ENCODE data around the gene NPHP4. TPM values are rescaled to one million over a fixed set of nuclear protein-coding genes. Genes with fewer than 3 reads are reported as not detected.
"Not testable (repeated sequence)": the region's sequence is repeated elsewhere in the genome, so short reads cannot be mapped to it uniquely, and the experiment has no call there.

The NPHP4 gene
- total RNA-seq, 1 experiment from 2014 or later = 5.3 TPM

DNA sequence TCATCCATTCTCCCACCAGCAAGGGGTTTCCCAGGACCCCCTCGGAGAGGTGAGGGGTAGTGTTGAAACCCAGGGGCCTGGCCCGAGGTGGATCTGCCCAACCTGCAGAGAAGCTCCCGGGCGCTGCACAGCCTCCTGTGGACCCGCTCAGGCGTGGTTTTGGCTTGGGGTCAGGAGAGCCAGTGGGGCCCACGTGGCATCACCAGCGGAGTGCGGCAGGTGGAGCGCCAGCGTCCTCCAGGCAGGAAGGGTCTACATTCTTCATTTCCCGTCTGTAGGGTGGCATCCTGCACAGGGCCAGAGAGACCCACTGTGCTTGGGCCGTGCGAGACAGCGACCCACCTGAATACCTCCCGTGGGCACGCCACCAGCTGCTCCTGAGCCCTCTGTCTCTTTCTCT is 135.2 kb downstream of the NPHP4 start:
- DNase-seq (ENCODE audit: low read depth) = no peak

DNA sequence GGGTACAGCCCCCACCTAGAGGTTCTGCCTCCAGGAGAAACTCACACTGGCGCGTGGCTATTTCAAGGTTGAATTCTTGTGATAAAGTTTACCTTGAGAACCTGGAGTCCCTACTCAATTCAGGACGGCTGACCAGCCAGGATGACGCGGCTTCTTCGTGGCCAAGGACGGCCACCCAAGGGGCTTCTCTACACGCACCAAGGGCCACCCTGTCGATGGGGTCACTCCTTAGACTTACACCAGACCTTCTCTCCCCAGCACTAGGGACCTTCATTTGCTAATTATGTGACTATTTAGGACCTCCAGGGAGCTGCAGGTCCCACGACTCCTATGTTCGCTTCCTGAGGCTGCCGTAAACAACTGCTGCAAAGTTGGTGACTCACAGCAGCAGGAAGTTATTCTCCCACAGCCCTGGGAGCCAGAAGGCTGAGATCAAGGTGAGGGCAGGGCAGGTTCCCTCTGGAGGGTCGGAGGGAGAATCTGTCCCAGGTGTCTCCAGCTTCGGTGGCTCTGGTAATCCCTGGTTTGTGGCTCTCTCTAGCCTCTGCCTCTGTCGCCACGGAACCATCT is 135.9 kb downstream of the NPHP4 start:
- DNase-seq (ENCODE audit: low read depth) = peak; percentile 35

DNA sequence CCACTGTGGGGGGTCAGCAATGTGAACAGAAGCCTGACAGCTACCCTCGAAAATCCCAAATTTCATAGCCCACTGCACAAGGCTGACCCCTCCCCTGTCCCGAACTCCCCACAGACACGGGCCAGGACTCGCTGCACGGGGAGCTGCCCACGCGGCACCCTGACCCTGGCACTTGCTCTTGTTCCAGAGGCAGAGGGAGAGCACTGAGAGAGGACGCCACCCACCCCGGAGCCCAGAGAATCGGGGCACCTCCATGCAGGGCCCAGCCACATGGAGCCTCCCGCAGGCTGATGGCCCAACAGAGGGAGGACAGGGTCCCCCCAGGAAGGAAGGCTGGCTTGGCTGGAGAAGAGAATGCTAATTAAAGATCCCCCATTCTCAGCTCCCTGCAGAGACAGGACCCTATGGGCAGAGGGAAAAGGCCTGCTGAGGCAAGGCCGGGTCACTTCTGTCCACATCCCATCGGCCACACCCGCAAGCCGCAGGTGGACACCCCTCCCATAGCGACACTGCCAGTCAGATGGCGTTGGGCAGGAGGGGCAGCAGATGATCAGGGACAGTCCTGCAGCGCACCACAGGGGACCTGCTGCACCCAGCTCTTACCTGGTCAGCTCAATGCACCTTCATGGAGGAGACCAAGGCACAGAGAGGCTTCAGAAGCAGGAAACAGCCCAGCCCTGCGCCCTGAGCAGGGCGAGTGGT is 136.9 kb downstream of the NPHP4 start:
- DNase-seq (ENCODE audit: low read depth) = no peak

DNA sequence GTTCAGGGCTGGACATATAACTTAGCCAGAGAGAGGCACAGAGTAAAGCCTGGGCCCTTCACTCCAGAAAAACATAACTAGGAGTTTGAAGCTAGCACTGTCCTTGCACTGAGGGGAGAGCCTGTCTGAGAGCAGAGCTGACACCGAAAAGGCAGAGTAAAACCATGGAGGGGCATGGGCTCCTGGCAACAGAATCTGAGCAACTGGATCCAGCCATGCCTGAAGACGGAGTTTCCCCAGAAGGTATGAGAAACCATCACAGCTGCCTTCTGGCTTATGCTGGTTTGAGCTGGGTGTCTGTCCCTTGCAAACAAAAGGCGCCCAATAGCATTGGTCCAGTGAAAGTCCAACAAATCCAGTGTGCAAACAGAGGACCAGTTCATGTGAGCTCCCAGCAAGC is 137.5 kb downstream of the NPHP4 start:
- no peak for DNase-seq (ENCODE audit: low read depth)

DNA sequence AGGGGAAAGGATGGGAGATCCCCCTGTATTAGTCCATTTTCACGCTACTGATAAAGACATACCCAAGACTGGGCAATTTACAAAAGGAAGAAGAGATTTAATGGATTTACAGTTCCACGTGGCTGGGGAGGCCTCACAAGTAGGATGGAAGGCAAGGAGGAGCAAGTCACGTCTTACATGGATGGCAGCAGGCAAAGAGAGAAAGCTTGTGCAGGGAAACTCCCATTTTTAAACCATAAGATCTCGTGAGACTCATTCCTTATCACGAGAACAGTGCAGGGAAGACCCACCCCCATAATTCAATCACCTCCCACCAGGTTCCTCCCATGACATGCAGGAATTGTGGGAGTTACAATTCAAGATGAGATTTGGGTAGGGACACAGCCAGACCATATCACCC is 138.4 kb downstream of the NPHP4 start:
- not testable (repeated sequence) for DNase-seq (ENCODE audit: low read depth)

DNA sequence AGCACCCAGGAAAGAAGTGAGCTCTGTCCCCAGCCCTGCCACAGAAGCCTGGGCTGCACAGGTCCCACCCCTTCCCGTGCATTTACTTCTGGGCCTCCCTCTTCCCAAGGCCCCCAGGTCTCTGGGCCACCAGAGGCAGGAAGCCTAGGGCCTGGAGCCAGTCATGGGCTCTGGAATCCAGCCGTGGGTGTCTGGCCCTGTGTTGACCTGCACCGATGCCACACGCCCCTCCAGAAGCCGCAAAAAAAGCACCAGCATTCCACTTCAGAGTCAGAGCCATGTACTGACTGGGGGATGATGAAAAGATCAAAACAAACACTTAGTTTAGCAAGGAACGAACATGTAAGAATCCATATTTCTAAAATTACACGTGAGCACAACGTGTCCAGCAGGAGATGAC is 141.7 kb downstream of the NPHP4 start:
- peak; percentile 35 for DNase-seq (ENCODE audit: low read depth)

DNA sequence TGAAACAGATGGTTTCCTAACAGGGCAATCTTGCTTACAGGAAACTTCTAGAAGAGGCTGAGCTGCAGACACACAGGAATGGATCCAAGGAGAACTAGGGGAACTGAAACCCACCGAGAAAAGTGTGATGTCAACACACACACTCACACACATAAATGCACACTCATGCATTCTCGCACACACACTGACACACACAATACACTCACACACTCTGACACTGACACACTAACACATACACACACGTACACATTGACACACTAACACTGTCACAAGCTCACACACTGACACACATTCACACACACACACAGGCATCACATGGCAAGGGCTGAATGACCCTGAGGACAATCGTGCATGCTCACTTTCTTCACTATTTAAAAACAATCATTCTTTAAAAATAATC is 142.7 kb downstream of the NPHP4 start:
- DNase-seq (ENCODE audit: low read depth) = no peak

DNA sequence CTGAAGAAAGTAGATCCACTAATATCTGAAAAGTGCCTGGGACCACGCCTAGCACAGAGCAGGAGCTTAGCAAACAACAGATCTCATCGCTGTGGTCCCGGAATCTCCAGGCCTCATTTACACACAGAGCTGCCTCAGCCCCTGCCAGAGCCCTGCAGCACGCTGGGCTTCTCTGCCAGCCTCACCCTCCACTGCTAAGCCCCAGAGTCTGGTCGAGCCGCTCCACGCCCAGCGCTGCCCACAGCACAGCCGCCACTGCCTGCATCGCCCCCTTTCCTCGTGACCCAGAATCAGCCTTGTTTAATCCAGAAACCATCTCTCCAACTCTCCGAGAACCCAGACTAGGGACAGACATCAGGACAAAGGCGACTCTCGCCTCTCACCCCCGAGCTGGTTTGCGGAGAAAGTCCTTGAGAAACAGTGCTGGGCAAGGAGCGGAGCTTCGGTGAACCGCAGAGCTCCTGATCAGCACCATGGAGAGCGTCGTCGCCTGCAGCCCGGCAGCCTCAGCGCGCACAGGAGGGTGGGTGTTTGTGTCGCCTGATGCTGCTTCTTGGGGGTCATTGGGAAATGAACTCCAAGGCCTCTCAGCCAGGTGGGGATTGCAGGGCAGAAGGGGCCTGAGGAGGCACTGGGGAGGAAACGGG is 145.1 kb downstream of the NPHP4 start:
- DNase-seq (ENCODE audit: low read depth) = peak; percentile 34

DNA sequence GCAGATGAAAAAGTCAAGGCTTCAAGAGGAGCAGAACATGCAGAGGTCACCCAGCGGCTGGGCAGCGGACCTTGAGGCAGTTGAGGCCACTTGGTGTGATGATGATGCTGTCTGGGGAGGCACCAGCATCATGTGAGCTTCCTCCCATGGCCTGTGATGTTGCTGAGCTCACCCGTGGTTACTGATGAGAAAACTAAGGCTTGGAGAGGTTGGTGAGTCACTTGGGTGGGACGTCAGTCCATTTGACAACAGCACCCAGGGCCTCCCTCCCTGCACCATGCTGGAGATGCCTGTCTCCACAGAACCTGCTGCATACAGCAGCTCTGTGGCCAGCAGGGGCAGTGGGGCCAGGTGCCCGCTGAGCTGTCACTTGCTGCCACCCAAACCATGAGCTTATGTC is 146.8 kb downstream of the NPHP4 start:
- DNase-seq (ENCODE audit: low read depth) = no peak

DNA sequence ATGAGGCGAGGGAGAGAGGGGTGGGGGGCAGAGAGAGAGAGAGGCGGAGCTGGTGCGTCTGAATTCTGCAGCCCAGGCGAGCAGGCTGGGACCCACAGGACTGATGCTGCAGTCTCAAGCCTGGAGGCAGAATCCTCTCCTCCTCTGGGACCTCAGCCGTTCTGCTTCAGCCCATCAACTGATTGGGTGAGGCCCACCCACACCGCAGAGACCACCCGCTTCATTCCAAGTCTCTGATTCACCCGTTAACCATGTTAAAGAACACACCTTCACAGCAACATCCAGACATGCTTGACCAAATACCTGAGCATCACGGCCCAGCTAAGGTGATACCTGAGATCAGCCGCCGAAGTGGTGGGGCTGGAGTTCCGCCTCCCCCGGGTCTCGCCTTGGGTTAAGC is 147.8 kb downstream of the NPHP4 start:
- DNase-seq (ENCODE audit: low read depth) = no peak

DNA sequence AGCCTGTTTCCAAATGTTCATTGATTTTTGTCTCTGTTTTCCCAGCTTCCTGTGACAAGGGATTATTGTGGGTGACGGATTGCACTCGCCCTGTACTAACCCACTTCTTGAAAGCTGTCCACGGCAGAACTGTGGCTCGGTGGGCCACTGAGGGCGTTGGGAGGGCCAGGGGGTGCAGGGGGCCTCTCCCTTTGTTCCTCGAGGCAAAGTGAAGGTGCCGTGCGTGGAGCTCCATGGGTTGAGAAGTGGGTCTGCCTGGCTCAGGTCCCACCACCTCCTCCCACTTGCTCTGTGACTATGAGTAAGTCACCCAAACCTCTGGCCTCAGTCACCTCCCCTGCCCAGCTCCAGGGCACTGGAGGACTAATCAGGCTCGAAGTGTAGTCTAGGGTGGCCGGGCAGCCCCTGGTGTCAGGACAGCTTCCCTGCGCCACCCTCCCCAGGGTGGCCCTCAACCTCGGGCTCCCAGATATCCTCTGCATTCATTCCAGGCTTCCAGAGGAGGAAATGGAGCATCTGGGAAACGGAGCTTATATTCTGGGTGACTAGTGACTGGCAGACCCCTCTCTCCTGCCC is 148.6 kb downstream of the NPHP4 start:
- no peak for DNase-seq (ENCODE audit: low read depth)

DNA sequence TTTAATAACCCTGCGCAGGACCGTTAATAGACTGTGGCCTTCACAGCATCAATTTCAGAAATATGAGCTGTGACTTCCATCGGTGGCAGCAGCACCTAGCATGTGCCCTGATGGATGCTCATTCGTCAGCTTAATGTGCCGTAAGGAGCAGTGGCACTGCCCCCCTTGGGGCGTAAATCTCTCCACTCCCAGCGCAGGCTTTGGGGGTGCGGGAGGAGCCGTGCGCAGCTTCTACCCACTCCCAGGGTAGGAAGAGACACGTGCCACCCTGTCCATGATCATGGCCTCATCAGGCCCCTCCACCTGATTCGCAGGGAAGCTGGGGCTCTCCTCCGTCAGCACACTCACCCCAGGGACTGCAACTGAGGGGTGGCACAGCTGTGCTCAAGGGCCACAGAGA is 149.5 kb downstream of the NPHP4 start:
- DNase-seq (ENCODE audit: low read depth) = no peak

DNA sequence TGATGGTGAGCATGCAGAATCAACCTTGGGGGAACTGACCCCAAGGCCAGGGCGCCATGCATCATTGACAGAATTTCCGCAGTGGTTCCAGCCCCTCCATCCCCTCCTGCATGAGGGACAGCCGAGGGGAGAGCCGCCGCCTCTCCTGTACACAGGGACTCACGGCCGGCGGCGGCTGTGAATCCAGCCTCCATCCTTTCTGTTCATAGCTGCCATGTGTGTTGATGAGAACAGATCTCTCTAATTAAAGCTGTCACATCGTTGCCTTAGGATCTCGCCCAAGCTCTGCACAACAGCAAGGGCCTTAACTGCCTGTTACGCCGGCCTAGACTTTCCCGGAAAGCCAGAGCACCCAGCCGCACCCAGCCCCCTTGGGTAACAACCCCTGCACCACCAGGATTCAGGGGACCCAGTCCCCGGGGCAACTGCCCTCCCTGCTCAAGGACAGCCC is 151.6 kb downstream of the NPHP4 start:
- DNase-seq (ENCODE audit: low read depth) = no peak

DNA sequence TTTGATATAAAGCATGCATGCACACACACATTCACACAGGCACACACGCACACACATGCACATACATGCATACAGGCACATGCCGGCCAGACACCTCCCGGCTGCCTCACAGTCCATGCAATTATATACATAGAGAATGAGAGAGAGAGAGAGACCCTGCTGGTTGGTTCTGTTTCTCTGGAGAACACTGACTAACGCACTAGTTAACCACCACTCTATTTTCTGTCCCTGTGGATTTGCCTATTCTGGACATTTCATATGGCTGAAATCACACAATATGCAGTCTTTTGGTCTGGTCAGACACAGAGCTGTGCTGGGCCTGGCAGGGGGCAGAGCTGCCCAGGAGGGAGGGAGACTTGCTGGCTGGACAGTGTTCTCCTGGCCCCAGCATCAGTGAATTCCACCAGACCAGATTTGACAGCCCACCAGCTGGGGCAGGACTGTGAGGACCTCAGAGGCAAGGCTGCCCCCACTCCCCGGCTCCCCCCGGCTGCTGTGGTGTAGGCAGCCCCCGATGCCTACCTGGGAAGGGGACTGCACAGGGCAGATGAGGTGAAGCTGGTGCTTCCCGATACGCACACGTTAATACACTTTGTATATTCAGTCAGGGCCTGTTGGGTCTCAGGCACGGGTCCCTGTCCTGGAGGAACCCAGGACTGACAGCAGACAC is 152.2 kb downstream of the NPHP4 start:
- DNase-seq (ENCODE audit: low read depth) = no peak

DNA sequence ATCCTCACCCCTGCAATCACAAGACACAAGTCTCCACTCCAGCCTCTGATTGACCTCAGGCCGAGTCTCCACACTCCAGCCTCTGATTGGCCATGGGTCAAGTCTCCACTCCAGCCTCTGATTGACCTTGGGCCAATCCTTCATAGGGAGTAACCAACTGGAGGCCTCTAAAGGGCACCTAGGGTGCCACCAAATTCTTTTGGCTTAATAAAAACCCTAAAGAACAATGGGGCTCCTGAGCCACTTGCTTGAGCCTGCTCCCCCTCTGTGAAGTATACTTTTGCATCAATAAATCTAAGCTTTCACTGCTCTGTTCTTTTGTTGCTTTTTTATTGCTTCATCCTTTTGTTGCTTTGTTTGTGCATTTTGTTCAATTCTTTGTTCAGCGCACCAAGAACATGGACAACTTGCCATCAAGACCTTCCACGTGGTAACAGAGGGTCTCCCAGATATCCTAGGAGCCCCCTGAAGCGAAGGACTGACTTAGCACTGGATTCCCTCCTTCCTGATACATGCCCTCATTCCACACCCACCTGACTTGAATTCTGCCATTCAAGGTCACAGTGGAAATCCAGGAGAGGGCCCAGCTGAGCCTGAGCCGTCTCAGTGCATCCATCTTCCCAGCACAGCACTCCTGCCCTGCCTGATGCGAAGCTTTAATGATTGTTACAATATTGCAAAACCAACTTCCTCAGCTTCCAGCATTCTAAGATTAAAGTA is 152.9 kb downstream of the NPHP4 start:
- DNase-seq (ENCODE audit: low read depth) = no peak

DNA sequence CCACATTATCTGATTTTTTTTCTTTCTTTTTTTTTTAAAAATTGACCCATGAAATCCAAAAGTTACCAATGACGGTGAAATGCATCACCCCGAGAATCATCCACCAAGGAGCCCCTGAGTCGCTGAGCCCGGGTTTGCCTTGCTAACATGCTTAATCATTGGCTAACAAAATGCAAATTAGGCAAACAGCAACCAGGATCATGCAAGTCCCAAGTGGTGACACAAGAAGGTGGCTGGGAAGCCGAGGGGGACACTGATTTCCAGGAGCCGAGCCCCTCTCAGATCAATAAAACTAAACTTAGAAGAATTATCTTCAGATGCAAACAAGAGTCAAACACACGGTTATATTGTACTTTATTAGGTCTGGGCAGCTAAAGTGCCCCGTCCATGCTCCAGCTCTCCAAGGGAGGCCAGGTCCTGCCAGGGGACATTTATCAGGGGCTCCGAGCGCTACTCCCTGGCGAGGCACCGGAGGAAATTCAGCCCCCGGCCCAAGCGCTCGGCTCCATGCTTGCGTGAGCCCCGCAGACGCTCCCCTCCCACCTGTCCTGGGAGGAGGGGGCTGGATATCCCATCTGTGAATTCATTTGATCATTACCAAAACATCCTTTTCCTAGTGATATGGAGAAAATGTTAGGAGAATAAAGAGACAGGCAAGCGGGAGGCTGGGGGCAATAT is 154.1 kb downstream of the NPHP4 start:
- DNase-seq (ENCODE audit: low read depth) = no peak

DNA sequence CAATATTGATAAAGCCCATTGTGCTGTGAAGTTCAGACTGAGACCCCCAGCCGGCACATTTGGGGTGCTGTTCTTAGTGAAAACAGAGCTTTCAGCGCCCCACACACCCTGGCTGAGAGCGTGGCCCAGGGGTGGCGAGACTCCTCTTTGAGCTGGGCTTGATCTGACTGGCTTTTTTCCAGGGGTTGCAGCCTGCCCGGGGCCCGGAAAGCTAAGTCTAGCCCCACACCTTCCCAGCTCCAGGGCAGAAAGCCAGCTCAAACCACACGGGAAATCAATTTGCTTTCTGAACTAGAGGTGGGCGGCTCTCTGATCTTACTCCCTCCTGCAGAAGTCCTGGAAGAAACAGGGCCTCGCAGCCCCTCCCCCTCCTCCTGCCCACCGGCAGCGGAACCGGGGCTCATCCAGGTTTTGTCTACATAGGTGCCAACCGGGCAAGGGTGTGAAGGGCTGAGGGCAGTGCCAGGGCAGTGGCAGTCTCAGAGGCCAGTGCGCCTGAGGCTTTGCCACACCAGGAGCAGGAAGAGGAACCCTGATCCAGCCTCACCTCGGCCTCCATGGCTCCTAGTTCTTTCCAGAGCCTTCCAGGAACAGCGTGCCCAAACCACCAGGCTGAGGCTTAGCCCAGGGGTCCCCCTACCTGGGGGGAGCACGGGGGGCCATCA is 155.3 kb downstream of the NPHP4 start:
- peak; percentile 41 for DNase-seq (ENCODE audit: low read depth)

DNA sequence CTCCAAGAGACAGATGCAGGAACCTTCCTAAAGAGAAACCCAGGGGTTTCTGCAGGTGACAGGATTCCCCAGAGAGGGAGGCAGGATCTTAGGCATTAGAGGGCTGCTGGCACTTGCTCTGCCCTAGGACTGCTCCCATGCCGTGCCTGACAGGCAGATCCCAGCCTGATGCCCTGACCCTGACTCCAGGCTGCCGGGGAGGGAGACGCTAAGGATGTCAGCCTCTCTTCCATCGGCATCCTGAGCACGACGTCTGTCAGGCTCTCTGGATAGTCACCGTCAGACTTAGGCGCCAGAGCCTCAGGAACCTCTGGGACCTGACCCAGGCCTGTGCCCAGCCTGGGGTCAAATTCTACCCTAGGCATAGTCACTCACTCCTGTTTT is 157.1 kb downstream of the NPHP4 start:
- no peak for DNase-seq (ENCODE audit: low read depth)

DNA sequence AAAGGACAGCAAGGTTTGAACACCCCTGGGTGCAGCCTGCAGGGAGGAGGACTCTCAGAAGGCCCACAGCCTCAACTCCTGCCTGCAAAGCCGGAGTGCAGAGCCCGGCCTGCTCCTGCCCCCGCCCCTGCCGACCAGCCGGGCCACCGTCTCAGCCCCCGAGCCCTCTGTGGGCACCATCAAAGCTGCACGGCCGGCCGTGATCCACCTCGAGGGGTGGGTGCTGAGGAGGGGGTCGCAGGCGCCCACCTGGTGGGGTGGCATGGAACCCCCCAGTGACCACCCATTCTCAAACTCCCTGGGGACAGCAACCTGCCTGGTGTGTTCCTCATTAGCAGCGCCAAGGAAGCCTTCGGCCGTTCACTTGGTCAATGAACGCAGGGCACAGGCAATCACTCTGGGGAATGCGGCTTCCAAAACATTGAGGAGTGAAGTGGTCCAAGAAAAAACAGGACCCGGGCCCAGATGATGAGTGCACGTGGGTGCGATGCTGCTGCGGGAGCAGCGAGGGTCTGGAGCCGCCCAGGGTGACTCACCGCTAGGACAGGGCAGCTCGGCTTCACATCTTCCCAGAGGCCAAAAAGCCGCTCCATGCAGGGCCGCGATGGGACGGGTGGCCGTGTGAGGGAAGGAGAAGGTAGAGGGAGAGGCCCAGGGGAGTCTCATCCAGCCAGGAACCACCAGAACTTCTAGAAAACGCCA is 157.6 kb downstream of the NPHP4 start:
- peak; percentile 20 for DNase-seq (ENCODE audit: low read depth)

DNA sequence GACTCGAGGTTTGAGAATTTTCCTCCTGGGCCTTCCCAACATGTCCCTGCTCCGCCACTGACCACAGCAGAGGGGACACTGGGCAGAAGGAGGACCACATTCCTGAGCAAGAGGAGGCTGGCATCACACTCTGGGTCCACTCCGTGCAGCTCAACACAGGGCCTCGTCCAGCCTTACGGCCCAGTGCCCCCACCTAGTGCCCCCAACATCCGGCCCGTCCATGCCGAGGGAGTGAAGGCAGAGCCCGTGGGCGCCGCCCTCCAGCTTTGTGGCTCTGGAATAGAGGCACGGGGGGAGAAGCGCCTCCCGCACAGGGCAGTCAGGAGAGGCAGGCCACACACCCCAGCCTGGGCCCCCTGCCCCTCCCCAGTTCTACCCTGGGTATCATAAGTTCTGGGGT is 158.3 kb downstream of the NPHP4 start:
- no peak for DNase-seq (ENCODE audit: low read depth)
